GM23338 (cell line): Measurements from ENCODE around the gene DIAPH3. TPM values are rescaled to one million over a fixed set of nuclear protein-coding genes. Genes with fewer than 3 reads are reported as not detected.

Experiments
- ATAC-seq: fragments of 200-7000 bp; cut with Tn5 transposase; 3 replicates; pipeline ENCODE4 v1.9.1; 2020
- DNase-seq: peaks from one replicate; pipeline ENCODE4 v3.0.0-alpha.2; 2015; ENCODE audit warnings: low spot score
- H2AFZ ChIP-seq: fragments of 200-600 bp; sonication (generic); 2 replicates; pipeline ENCODE4 v1.8.0; 2016; ENCODE audit warnings: antibody characterized with exemption, mild to moderate bottlenecking, moderate library complexity
- H3F3A ChIP-seq: fragments of 200-600 bp; sonication (generic); replicated peaks from 2 replicates; pipeline ENCODE4 v1.8.0; 2017; ENCODE audit warnings: antibody characterized with exemption, mixed run types, low read depth
- H3K27ac ChIP-seq: fragments of 200-600 bp; sonication (generic); 2 replicates; pipeline ENCODE4 v1.6.1; 2016; ENCODE audit warnings: low read depth
- H3K27me3 ChIP-seq: fragments of 200-600 bp; sonication (generic); 2 replicates; pipeline ENCODE4 v1.8.0; 2016; ENCODE audit warnings: mild to moderate bottlenecking, mixed run types, moderate library complexity; ENCODE audit not compliant: insufficient read depth
- H3K36me3 ChIP-seq: fragments of 200-600 bp; sonication (generic); 2 replicates; pipeline ENCODE4 v1.8.0; 2016; ENCODE audit warnings: mild to moderate bottlenecking; ENCODE audit not compliant: insufficient read depth
- H3K4me1 ChIP-seq: fragments of 200-600 bp; sonication (generic); 2 replicates; pipeline ENCODE4 v1.8.0; 2016; ENCODE audit warnings: mild to moderate bottlenecking, moderate library complexity; ENCODE audit not compliant: insufficient read depth
- H3K4me2 ChIP-seq: fragments of 200-600 bp; sonication (generic); 2 replicates; pipeline ENCODE4 v1.7.1; 2017; ENCODE audit warnings: mixed run types
- H3K4me3 ChIP-seq: fragments of 200-600 bp; sonication (generic); 2 replicates; pipeline ENCODE4 v1.6.1; 2016; ENCODE audit warnings: mixed run types
- H3K79me2 ChIP-seq: fragments of 200-600 bp; sonication (generic); replicated peaks from 2 replicates; pipeline ENCODE4 v1.8.0; 2017; ENCODE audit warnings: mild to moderate bottlenecking; ENCODE audit not compliant: insufficient read depth
- H3K9me2 ChIP-seq: fragments of 200-600 bp; sonication (generic); 2 replicates; pipeline ENCODE4 v1.8.0; 2017; ENCODE audit not compliant: insufficient read depth
- H4K20me1 ChIP-seq: fragments of 200-600 bp; sonication (generic); replicated peaks from 2 replicates; pipeline ENCODE4 v1.8.0; 2017; ENCODE audit warnings: mild to moderate bottlenecking; ENCODE audit not compliant: insufficient read depth
- H3K27ac Mint-ChIP-seq: 2 replicates; pipeline ENCODE4 v1.8.0; 2020; ENCODE audit warnings: inconsistent platforms, mild to moderate bottlenecking, moderate library complexity, mixed read lengths
- H3K27me3 Mint-ChIP-seq: 3 replicates; pipeline ENCODE4 v1.8.0; 2022; ENCODE audit warnings: low read depth, mild to moderate bottlenecking, moderate library complexity, mixed read lengths, inconsistent platforms; ENCODE audit not compliant: insufficient read depth, poor library complexity
- H3K36me3 Mint-ChIP-seq: 3 replicates; pipeline ENCODE4 v1.8.0; 2021; ENCODE audit warnings: low read depth, mild to moderate bottlenecking, inconsistent platforms, moderate library complexity, mixed read lengths
- H3K4me1 Mint-ChIP-seq: 3 replicates; pipeline ENCODE4 v1.8.0; 2020; ENCODE audit warnings: mild to moderate bottlenecking, inconsistent platforms, mixed read lengths
- H3K4me3 Mint-ChIP-seq: 3 replicates; pipeline ENCODE4 v1.8.0; 2021; ENCODE audit warnings: moderate library complexity, mild to moderate bottlenecking, inconsistent platforms, mixed read lengths
- H3K9me3 Mint-ChIP-seq: 3 replicates; pipeline ENCODE4 v1.8.0; 2020; ENCODE audit warnings: moderate library complexity, mild to moderate bottlenecking, inconsistent platforms, mixed read lengths
- EZH2phosphoT487 ChIP-seq: fragments of 200-600 bp; sonication (generic); IDR thresholded peaks from one replicate; pipeline ENCODE4 v1.8.1; 2018; ENCODE audit warnings: antibody characterized with exemption; ENCODE audit not compliant: unreplicated experiment
- NANOG ChIP-seq: IDR thresholded peaks from 2 replicates; pipeline ENCODE4 v1.6.1; 2016; ENCODE audit warnings: antibody characterized with exemption, borderline replicate concordance
- ZNF114 ChIP-seq: fragments of 250-450 bp; sonication (Bioruptor Pico); IDR thresholded peaks from 2 replicates; pipeline ENCODE4 v1.5.0; 2020; ENCODE audit warnings: mild to moderate bottlenecking, moderate library complexity
- polyA plus RNA-seq: library from polyadenylated mRNA; unstranded; fragments of >200 nt; fragmentation: Nextera tagmentation; extraction: Ambion mirVana; gene quantifications from 2 replicates; pipeline ENCODE4 v1.2.1, GENCODE V29; 2016
- total RNA-seq: library from RNA; depleted of rRNA; stranded (reverse); fragments of >200 nt; shearing (Covaris generic); gene quantifications from 2 replicates; pipeline ENCODE4 v1.2.3, GENCODE V29; 2014
- TF ChIP-seq, protein P1 (sequence below): fragments of 250-450 bp; sonication (Bioruptor Pico); IDR thresholded peaks from 2 replicates; pipeline ENCODE4 v1.5.0; 2020; ENCODE audit warnings: mild to moderate bottlenecking, moderate library complexity
- TF ChIP-seq, protein P2 (sequence below), 2 experiments: fragments of 200-600 bp in 1 of 2; sonication (generic) in 1 of 2; conservative IDR thresholded peaks; 2 replicates each; pipeline versions ENCODE4 v1.5.1 to v1.6.1; 2016 to 2017; ENCODE audit warnings: antibody characterized with exemption in 2 of 2, low read depth in 2 of 2, mild to moderate bottlenecking in 2 of 2, moderate library complexity in 1 of 2

The DIAPH3 gene
- total and polyA plus RNA-seq, 2 experiments from 2014 or later: 23.4 to 30.2 TPM

DNA sequence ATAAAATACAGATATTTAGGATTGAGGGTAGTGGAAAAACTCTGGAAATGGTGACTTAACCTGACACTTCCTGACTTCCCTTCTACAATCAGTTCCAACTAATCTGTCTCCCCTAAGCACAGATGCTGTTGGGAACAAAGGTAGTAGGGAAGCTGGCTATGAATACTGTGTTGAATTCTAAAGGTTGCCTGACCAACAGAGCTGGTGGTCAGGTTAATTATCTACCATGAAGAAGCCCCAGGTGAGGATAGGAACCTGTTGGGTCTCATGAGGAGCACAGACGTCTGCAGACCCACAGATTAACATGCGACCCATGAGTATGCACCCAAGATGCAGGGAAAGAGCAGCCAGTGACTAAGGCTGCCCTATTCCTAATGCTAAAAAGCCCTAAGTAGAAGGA is 172.3 kb downstream of the DIAPH3 start:
- no peaks in the 10 kb centered on the region for H3K27me3 ChIP-seq
- H2AFZ ChIP-seq: no peak overlapping the region
- no peaks in the 10 kb centered on the region for H3K79me2 ChIP-seq
- H3K27ac ChIP-seq: no peak overlapping the region; the same call in 1 of the 2 replicates
- H3K4me2 ChIP-seq: no peak overlapping the region
- ATAC-seq: peak; percentile 67
- no peaks in the 10 kb centered on the region for H3K36me3 ChIP-seq
- Mint-ChIP-seq H3K4me1 (peaks cover 15% of the 10 kb centered on the region), H3K27ac (no peak overlapping the region; the same call in 1 of the 2 replicates), H3K9me3 (peaks cover 4% of the 10 kb centered on the region; the same call in 2 of the 3 replicates), H3K27me3 (no peaks in the 10 kb centered on the region), H3K36me3 (peaks cover 8% of the 10 kb centered on the region; the same call in 2 of the 3 replicates), H3K4me3 (no peak overlapping the region)
- H3K4me1 ChIP-seq: peaks cover 20% of the 10 kb centered on the region; the same call in 1 of the 2 replicates
- H3K9me2 ChIP-seq: no peaks in the 10 kb centered on the region
- H3K4me3 ChIP-seq: no peak overlapping the region
- no peaks in the 10 kb centered on the region for H4K20me1 ChIP-seq
- DNase-seq: peak; percentile 26
- TF ChIP-seq, protein P1, sequence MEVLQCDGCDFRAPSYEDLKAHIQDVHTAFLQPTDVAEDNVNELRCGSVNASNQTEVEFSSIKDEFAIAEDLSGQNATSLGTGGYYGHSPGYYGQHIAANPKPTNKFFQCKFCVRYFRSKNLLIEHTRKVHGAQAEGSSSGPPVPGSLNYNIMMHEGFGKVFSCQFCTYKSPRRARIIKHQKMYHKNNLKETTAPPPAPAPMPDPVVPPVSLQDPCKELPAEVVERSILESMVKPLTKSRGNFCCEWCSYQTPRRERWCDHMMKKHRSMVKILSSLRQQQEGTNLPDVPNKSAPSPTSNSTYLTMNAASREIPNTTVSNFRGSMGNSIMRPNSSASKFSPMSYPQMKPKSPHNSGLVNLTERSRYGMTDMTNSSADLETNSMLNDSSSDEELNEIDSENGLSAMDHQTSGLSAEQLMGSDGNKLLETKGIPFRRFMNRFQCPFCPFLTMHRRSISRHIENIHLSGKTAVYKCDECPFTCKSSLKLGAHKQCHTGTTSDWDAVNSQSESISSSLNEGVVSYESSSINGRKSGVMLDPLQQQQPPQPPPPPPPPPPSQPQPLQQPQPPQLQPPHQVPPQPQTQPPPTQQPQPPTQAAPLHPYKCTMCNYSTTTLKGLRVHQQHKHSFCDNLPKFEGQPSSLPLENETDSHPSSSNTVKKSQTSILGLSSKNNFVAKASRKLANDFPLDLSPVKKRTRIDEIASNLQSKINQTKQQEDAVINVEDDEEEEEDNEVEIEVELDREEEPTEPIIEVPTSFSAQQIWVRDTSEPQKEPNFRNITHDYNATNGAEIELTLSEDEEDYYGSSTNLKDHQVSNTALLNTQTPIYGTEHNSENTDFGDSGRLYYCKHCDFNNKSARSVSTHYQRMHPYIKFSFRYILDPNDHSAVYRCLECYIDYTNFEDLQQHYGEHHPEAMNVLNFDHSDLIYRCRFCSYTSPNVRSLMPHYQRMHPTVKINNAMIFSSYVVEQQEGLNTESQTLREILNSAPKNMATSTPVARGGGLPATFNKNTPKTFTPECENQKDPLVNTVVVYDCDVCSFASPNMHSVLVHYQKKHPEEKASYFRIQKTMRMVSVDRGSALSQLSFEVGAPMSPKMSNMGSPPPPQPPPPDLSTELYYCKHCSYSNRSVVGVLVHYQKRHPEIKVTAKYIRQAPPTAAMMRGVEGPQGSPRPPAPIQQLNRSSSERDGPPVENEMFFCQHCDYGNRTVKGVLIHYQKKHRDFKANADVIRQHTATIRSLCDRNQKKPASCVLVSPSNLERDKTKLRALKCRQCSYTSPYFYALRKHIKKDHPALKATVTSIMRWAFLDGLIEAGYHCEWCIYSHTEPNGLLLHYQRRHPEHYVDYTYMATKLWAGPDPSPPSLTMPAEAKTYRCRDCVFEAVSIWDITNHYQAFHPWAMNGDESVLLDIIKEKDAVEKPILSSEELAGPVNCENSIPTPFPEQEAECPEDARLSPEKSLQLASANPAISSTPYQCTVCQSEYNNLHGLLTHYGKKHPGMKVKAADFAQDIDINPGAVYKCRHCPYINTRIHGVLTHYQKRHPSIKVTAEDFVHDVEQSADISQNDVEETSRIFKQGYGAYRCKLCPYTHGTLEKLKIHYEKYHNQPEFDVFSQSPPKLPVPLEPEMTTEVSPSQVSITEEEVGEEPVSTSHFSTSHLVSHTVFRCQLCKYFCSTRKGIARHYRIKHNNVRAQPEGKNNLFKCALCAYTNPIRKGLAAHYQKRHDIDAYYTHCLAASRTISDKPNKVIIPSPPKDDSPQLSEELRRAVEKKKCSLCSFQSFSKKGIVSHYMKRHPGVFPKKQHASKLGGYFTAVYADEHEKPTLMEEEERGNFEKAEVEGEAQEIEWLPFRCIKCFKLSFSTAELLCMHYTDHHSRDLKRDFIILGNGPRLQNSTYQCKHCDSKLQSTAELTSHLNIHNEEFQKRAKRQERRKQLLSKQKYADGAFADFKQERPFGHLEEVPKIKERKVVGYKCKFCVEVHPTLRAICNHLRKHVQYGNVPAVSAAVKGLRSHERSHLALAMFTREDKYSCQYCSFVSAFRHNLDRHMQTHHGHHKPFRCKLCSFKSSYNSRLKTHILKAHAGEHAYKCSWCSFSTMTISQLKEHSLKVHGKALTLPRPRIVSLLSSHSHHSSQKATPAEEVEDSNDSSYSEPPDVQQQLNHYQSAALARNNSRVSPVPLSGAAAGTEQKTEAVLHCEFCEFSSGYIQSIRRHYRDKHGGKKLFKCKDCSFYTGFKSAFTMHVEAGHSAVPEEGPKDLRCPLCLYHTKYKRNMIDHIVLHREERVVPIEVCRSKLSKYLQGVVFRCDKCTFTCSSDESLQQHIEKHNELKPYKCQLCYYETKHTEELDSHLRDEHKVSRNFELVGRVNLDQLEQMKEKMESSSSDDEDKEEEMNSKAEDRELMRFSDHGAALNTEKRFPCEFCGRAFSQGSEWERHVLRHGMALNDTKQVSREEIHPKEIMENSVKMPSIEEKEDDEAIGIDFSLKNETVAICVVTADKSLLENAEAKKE (CRISPR knock-in tag): peak; percentile 50; the same call in 1 of the 2 replicates
- TF ChIP-seq, protein P2, sequence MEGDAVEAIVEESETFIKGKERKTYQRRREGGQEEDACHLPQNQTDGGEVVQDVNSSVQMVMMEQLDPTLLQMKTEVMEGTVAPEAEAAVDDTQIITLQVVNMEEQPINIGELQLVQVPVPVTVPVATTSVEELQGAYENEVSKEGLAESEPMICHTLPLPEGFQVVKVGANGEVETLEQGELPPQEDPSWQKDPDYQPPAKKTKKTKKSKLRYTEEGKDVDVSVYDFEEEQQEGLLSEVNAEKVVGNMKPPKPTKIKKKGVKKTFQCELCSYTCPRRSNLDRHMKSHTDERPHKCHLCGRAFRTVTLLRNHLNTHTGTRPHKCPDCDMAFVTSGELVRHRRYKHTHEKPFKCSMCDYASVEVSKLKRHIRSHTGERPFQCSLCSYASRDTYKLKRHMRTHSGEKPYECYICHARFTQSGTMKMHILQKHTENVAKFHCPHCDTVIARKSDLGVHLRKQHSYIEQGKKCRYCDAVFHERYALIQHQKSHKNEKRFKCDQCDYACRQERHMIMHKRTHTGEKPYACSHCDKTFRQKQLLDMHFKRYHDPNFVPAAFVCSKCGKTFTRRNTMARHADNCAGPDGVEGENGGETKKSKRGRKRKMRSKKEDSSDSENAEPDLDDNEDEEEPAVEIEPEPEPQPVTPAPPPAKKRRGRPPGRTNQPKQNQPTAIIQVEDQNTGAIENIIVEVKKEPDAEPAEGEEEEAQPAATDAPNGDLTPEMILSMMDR (conservative IDR thresholded peaks at IDR 0.05; ENCODE audit: low read depth in 2 of 2): no peak
- TF ChIP-seq NANOG: no peak
- no peak for TF ChIP-seq ZNF114
- no peak for TF ChIP-seq EZH2phosphoT487
- H3F3A ChIP-seq: no peaks in the 10 kb centered on the region
